ENCODE data around the gene TULP4.
"Not testable (repeated sequence)": the region's sequence is repeated elsewhere in the genome, so short reads cannot be mapped to it uniquely, and the experiment has no call there.

The TULP4 gene

DNA sequence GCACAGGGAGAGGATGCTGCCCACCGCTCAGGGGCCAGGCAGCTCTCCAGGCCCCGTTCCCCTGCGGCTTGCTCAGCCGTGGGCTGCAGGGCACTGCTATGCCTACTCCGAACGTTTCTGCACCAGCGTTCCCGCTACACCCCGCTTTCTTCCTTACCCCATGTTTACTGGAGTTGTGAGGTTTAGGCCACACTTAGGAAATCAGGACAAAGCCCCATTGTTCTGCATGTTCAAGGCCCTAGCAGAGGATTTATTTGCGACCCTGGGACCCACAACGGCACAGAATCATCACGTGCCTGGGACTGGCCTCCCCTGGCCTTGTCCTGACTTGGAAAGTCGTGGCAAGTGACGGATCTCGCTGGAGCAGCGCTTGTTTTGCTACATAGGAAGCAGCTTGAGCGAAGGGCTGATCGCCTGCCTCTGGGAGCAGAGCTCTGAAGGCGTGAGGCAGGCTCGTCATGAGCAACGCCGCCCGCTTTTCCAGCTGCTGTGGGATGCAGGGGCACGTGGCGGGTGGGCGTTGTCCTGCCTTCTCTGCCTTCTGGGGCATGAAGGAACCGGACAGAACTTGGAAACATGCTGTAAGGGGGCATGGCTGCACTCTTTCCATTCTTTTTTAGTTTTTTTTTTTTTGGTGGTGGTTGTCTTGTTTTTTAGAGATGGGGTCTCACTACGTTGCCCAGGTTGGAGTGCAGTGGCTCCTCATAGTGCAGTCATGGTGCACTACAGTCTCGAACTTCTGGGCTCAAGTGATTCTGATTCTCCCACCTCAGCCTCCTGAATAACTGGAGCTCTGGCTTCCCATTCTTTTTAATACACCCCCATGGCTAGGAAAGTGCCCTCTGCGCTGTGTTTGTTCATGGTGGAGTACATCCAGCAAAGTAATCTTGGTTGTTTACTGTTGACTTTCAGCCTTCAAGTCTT, 233.0 kb downstream of the TULP4 start:
- Mint-ChIP-seq H3K27ac (no peak overlapping the region), H3K4me1 (ENCODE audit: low read depth) (no peaks in the 10 kb centered on the region), H3K9me3 (no peaks in the 10 kb centered on the region), H3K36me3 (ENCODE audit: low read depth) (no peaks in the 10 kb centered on the region), H3K4me3 (no peak overlapping the region), H3K27me3 (peaks cover 18% of the 10 kb centered on the region)
- intact Hi-C loops (cut with micrococcal nuclease) = no loop called here

DNA sequence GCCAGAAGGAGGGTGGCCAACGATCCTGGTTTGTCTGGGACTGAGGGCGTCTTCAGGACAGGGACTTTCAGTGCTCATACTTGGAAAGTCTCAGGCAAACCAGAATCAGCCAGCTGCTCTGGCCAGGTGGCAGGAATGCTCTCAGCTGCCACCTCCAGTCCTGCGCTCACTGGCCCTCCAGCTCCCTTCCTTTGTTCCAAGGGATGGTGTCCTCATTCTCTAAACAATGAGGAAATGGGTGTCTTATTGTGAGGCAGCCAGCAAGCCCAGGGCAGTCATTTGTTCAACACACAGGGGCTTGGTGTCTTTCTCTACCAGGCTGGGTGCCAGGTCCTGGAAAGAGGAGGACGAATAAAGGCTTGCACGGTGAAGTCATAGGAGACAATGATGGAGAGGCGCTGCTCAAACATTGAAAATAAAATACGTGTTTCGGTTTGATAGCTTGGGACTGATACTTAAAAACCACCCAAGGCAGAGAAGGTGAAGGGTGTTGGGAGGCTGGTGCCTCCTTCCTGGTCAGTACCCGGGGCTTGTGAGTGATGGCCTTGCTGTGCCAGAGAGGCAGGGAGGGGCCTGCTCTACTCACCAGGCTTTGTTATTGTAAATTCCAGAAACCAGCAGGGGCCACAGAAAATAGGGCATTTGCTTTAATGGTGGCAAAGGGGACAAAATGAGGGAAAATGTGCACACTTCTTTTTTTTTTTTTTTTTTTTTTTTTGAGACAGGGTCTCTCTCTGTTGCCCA, 236.3 kb downstream of the TULP4 start:
- H3K36me3 Mint-ChIP-seq (ENCODE audit: low read depth) = no peaks in the 10 kb centered on the region
- H3K4me1 Mint-ChIP-seq (ENCODE audit: low read depth) = no peaks in the 10 kb centered on the region
- H3K9me3 Mint-ChIP-seq = no peaks in the 10 kb centered on the region
- no peak overlapping the region for H3K4me3 Mint-ChIP-seq
- intact Hi-C loops (cut with micrococcal nuclease) = no loop called here
- H3K27ac Mint-ChIP-seq = no peak overlapping the region
- peaks cover 10% of the 10 kb centered on the region for H3K27me3 Mint-ChIP-seq

DNA sequence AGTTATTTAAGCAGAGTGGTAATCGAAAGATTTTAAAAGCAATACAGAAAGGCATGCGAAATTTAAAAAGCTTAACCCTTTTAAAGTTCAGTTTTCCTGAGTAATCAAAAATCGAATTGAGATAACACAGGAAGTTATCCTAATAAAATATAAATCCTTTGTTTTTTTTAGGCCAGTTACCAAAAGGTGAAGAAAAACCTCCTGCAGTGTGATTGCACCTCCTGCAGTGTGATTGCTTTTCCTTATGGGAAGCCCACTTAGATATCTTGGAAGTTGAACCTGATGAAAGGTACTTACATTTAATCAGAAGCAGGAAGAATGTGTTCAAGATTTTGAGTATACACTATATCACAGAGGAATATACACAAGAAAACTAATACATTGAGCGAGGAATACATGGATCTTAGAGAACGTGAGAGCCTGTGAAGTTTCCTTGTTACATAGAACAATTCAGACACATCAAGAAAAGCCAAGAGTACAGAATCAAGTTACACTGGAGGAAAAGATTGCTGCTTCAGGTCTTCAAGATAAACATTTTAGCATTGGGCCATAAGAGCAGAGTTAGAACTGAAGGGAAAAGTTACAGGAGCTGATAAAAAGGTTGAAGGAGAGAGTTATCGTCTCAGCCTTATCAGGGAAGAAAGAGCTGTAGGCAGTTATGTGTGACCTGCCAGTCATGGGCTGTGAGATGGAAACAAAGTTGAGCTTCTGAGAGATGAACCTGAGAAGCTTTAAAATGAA, 240.0 kb downstream of the TULP4 start:
- intact Hi-C loops (cut with micrococcal nuclease) = no loop called here
- no peak overlapping the region for H3K27ac Mint-ChIP-seq
- H3K4me1 Mint-ChIP-seq (ENCODE audit: low read depth) = no peaks in the 10 kb centered on the region
- peaks cover 11% of the 10 kb centered on the region for H3K27me3 Mint-ChIP-seq
- H3K4me3 Mint-ChIP-seq = no peak overlapping the region
- H3K9me3 Mint-ChIP-seq = no peaks in the 10 kb centered on the region
- no peaks in the 10 kb centered on the region for H3K36me3 Mint-ChIP-seq (ENCODE audit: low read depth)

DNA sequence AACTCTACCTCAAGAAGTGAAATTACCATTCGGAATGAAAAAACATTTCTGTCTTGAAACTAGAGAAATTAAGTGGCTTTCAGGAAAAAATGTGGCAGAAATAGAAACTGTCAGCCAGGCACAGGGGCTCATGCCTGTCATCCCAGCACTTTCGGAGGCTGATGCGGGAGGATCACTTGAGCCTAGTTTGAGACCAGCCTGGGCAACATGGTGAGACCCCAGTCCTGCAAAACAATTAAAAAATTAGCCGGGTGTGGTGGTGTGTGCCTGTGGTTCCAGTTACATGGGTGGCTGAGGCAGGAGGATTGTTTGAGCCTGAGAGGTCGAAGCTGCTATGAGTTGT, 240.5 kb downstream of the TULP4 start:
- Mint-ChIP-seq H3K4me1 (ENCODE audit: low read depth) (no peaks in the 10 kb centered on the region), H3K27ac (no peak overlapping the region), H3K4me3 (no peak overlapping the region), H3K9me3 (no peaks in the 10 kb centered on the region), H3K36me3 (ENCODE audit: low read depth) (no peaks in the 10 kb centered on the region), H3K27me3 (peaks cover 11% of the 10 kb centered on the region)
- intact Hi-C loops (cut with micrococcal nuclease) = no loop called here

DNA sequence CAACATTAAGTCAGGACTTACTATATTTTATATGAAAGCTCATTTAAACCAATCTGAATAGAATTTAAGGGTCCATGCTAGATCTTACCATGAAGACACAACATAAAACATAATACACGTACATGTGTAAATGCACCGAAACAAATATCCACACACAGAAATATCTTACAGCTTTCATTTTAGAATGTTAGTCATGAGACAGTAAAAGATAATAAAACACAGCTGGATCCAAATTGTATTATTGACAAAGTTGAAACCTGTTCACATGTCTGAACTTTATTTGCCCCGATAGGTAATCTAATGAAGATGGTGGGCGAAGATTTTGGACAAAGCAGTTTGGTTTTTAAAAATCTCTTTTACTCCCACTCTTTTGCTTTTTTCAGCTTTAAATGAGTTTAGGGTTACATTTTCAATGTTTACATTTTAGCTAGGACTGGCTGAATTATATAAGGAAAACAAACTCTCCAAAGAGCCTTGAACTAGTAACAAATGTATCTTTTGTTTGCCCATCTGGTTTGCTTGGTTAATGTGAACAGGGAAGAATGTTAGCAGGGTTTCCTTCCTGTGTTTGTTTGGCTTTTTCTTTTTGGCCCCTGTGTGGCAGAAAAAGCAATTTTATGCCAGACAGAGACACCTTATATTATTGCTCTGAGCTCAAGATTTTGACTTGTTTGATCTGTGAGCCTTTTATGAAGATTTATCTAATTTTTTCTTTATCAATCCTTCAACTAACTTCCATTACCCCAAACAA, 242.5 kb downstream of the TULP4 start:
- no peak overlapping the region for H3K27ac Mint-ChIP-seq
- H3K9me3 Mint-ChIP-seq = no peaks in the 10 kb centered on the region
- H3K36me3 Mint-ChIP-seq (ENCODE audit: low read depth) = no peaks in the 10 kb centered on the region
- no peak overlapping the region for H3K4me3 Mint-ChIP-seq
- no peaks in the 10 kb centered on the region for H3K4me1 Mint-ChIP-seq (ENCODE audit: low read depth)
- intact Hi-C loops (cut with micrococcal nuclease) = no loop called here
- H3K27me3 Mint-ChIP-seq = peaks cover 9% of the 10 kb centered on the region

DNA sequence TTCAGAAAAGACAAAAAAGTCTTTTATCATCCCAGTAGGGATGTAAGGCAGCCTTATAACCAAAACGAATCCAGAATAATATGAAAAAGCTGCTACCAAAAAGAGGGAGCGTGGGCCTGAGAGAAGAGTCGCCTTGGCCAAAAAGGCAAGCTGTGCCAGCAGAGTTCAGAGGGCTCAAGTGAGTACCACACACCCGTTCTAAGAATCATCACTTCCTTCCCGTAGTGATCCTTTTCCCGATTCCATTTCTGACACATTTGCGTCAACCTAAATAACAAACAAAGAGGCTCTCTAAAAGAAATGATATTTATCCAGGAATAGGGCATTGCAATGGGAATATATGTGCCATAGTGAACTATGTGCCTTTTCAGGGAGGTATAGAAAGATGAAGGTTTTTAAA, 243.8 kb downstream of the TULP4 start:
- H3K9me3 Mint-ChIP-seq = no peaks in the 10 kb centered on the region
- H3K36me3 Mint-ChIP-seq (ENCODE audit: low read depth) = peaks cover 6% of the 10 kb centered on the region
- no peak overlapping the region for H3K27ac Mint-ChIP-seq
- no peak overlapping the region for H3K4me3 Mint-ChIP-seq
- peaks cover 7% of the 10 kb centered on the region for H3K27me3 Mint-ChIP-seq
- H3K4me1 Mint-ChIP-seq (ENCODE audit: low read depth) = peaks cover 5% of the 10 kb centered on the region
- intact Hi-C loops (cut with micrococcal nuclease) = no loop called here

DNA sequence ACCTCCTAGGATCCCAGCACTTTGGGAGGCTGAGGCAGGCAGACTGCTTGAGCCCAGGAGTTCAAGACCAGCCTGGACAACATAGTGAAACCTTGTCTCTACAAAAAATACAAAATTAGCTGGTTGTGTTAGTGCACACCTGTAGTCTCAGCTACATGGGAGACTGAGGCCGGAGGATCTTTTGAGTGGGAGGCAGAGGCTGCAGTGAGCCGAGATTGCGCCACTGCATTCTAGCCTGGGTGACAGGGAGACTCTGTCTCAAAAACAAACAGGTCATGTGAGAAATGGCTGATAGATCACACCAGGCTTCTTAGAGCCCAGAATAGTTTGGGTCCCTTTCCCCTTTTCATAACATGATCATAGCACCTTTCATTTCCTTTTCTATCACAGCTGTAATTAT, 244.8 kb downstream of the TULP4 start:
- intact Hi-C loops (cut with micrococcal nuclease); H3K27ac Mint-ChIP-seq; H3K9me3 Mint-ChIP-seq; H3K27me3 Mint-ChIP-seq; H3K4me3 Mint-ChIP-seq: not testable (repeated sequence)
- H3K36me3 Mint-ChIP-seq (ENCODE audit: low read depth) = peaks cover 12% of the 10 kb centered on the region
- H3K4me1 Mint-ChIP-seq (ENCODE audit: low read depth) = peaks cover 15% of the 10 kb centered on the region

DNA sequence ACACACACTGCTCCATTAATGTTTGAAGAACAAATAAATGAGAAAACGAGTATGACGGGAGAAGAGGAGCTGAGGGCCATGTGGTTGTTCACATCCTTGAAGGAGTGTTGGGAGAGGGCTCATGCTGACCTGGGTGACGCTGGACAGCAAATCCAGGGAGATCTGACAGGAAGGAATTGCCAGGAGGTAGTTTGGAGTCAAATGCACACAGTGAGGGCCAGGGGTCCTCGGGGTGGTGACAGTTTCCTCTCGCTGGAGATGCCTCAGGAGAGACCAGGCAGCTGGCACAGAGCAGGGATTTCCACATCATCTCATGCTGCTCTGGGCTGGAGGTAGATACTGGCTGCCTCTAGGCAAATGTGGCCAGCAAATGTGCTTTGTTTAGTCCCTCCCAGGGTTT, 245.7 kb downstream of the TULP4 start:
- intact Hi-C loops (cut with micrococcal nuclease) = no loop called here
- no peak overlapping the region for H3K4me3 Mint-ChIP-seq

DNA sequence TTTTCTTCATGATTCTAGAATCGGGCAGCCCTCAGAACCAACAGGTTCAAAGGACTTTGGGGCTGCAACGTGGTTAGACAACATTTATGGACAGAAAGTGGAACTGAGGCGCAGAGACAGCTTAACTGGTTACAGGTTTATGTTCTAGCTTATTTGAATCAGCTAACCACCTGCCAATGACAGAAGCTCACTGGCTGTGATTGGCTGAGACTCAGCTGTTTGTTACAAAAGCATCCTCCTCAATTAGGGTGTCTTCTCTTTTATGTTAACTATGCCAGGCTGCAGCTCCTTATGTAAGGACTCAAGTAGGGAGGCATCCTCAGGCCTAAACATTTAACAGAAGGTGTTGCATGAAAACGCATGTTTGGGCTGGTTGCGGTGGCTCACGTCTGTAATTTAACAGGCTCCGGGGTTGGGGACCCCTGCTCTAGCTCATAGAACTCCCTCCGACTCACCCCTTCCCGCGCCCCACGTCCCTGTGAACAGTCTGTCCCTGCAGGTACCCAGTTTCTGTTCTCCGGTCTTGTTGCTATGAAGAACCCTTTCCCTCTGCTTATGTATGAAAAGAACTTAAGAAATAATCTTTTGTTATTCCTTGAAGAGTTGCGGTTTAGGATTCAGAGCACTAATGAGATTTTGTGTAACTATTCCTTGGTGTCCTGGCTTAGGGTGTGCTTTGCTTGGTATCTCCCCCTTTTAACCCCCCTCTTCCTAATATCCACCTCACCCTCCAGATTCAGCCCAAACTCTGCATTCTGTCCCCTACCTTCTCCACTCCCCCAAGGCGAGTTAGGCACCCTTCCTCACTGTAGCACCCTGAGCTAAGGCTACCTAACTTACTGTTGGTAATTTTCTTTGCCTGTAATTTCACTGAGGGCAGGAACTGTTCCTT, 246.4 kb downstream of the TULP4 start:
- Mint-ChIP-seq H3K27ac (peak overlapping the region; percentile 91), H3K4me1 (ENCODE audit: low read depth) (peaks cover 28% of the 10 kb centered on the region), H3K36me3 (ENCODE audit: low read depth) (peaks cover 12% of the 10 kb centered on the region), H3K27me3 (peaks cover 4% of the 10 kb centered on the region), H3K9me3 (no peaks in the 10 kb centered on the region), H3K4me3 (no peak overlapping the region)
- intact Hi-C loops (cut with micrococcal nuclease) = no loop called here

More for the DNA sequence above, 245.7 kb downstream of the TULP4 start:
- Mint-ChIP-seq H3K27me3 (peaks cover 4% of the 10 kb centered on the region), H3K36me3 (ENCODE audit: low read depth) (peaks cover 12% of the 10 kb centered on the region), H3K27ac (no peak overlapping the region), H3K4me1 (ENCODE audit: low read depth) (peaks cover 23% of the 10 kb centered on the region), H3K9me3 (no peaks in the 10 kb centered on the region)

DNA sequence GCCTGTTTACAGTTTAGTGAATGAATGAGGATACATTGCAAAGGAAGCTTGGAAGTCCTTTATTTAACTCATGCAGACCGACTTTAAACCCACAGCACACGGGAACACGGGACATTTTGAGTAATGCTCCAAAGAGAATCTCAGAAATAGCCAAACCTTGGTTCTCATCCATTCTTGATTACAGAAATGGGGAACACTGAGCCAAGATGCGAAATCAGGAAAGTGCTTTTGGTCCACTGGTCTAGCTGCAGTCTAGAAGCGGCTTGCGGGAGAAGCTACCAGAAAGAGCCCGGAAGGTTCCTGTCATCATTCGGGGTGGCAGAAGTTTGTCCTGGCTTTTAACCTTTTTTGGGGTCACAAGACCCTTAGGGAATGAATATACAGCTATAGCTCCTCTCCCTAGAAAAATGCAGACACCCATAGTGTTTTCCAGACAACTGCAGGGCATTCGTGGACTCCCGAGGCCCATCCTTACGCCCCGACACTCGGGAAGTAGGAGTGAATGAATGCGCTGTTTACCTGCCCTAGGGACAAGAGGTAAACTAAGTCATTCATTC, 247.2 kb downstream of the TULP4 start:
- Mint-ChIP-seq H3K4me1 (ENCODE audit: low read depth) (peaks cover 36% of the 10 kb centered on the region), H3K4me3 (peak overlapping the region; percentile 87), H3K27ac (peak overlapping the region; percentile 91), H3K27me3 (peaks cover 4% of the 10 kb centered on the region), H3K36me3 (ENCODE audit: low read depth) (peaks cover 12% of the 10 kb centered on the region), H3K9me3 (no peaks in the 10 kb centered on the region)
- intact Hi-C loops (cut with micrococcal nuclease) = no loop called here

DNA sequence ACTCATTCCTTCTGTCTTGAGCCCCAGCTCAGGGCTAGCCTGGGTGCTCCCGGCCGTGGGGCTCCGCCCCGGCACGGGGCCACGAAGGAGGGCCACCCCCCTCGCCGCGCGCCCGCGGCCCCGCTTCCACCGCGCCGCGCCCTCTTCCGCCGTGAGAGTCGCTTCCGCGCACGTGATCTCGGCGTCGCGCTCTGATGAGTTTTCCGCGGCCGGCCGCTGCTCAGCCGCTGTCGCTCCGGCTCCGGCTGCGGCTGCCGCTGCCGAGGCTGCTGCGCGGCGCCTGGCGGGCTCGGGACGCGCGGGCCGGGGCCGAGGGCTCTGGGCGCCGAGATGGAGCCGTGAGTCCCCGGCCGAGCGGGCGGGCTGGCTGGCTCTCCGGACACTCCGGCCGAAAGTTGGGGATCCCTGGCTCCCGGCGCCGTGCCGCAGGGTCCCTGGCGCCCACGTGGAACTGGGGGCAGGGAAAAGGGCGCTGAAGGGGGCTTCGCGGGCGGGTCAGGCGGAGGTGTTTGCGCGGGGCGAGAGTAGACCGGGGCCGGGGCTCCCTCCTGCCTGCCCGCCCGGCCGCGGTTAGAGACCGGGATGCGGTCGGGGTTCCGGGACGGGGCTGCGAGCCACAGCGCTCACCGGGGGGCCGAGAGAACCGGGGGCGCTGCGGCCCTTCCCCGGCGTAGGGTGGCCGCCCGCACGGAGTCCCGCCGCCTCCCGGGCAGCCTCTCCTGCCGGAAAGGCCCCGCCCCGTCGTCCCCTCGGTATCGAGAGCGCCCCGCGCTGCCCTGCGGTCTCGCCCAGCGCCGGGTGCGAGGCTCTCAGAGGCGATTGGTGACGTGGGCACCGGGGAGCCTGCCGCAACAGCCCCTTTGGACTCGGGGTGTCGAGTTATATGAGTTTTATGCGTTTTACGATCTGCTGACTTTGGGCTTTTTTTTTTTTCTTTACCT, 247.9 kb downstream of the TULP4 start, which contains the start of gene TMEM181:
TSS of gene TMEM181 (plus strand) at position 197 of the 941 bp plus-strand sequence. CDS start at position 331, 134 bp downstream.
- Mint-ChIP-seq H3K4me1 (ENCODE audit: low read depth) (peaks cover 43% of the 10 kb centered on the region), H3K9me3 (no peaks in the 10 kb centered on the region), H3K4me3 (peak within 1 kb of the TSS; percentile 87), H3K27me3 (peaks cover 4% of the 10 kb centered on the region), H3K27ac (peak within 1 kb of the TSS; percentile 91), H3K36me3 (ENCODE audit: low read depth) (peaks cover 13% of the 10 kb centered on the region)
- intact Hi-C loops (cut with micrococcal nuclease) = loop anchor here (2.0 kb wide), 1 partner anchor 23 kb away; no protein-coding TSS in a partner anchor

All from dendritic cell treated with granulocyte-macrophage colony-stimulating factor and Interleukin-4, amounts not matched to agents 40 ng/mL and 50 ng/mL, for 4 days (primary cell).